Measurements from ENCODE around the gene F10. TPM values are rescaled to one million over a fixed set of nuclear protein-coding genes. Genes with fewer than 3 reads are reported as not detected.

The F10 gene
- total and polyA plus RNA-seq, 9 of the 15 experiments (the other 6 are each of a cell fraction or from before 2014, with no cell fraction given), result 0.04 to 0.09 (median 0.07) TPM; not detected in 5

DNA sequence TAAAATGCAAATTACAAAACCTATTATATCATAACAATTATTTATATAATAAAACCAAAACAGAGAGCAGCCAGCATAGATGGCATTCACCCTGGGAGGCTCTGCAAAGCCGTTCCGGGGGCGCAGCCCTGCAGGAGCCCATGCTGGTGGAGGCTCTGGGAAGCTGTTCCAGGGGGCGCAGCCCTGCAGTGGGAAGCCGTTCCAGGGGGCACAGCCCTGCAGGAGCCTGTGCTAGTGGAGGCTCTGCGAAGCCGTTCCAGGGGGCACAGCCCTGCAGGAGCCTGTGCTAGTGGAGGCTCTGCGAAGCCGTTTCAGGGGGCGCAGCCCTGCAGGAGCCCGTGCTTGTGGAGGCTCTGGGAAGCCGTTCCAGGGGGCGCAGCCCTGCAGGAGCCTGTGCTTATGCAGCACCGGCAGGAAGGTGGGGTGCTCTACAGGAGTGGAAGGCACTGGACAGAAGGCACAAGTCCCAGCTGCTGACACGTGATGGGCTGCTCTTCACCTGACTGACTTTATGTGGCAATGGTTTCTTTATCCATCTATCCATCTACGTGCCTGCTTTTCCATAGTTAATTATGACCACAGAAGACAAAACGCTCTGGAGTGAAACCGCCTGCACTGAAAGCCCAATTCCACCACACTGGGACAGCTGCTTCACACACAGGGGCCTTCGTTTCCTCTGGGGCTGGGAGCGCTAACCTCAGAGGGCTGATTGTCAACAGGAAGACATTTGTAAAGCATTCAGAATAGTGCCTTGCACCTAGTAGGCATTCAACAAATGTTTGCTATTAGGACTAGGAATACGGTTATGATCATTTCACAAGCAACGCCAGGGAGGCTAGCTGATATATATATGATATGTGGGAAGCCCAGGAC is 62.2 kb downstream of the F10 start:
- Histone ChIP-seq H3K4me3 (no peak overlapping the region), H3K27me3 (ENCODE audit: control insufficient read depth in 2 of 2, insufficient read depth in 2 of 2, low read length in 2 of 2) (no peaks in the 10 kb centered on the region), H3K79me2 (ENCODE audit: control insufficient read depth, insufficient read depth, low read length) (peaks cover 9% of the 10 kb centered on the region; the same call in 2 of the 3 replicates), H3K27ac (ENCODE audit: extremely low read depth, low read depth, low read length) (no peak overlapping the region), H3K9me3 (replicated peaks; ENCODE audit: control insufficient read depth, insufficient read depth, low read depth, low read length) (no peaks in the 10 kb centered on the region), H4K20me1 (replicated peaks; ENCODE audit: control insufficient read depth, insufficient read depth, low read length) (peaks cover 4% of the 10 kb centered on the region; the same call in 1 of the 2 replicates), H3K4me1 (replicated peaks in 1 of 2; ENCODE audit: control insufficient read depth in 2 of 2, insufficient read depth in 2 of 2, low read length in 2 of 2) (peaks cover 0 to 5% of the 10 kb centered on the region in 2 experiments; a peak in 3 of 5 replicates), H3K9ac (ENCODE audit: insufficient read depth in 1 of 2, low read depth in 2 of 2, low read length in 2 of 2) (no peak overlapping the region), H3K9me1 (ENCODE audit: control insufficient read depth, insufficient read depth, low read length) (peaks cover 3% of the 10 kb centered on the region), H3K4me2 (ENCODE audit: insufficient read depth, low read length) (no peak overlapping the region), H3K36me3 (ENCODE audit: control insufficient read depth, insufficient read depth, low read length) (peaks cover 92% of the 10 kb centered on the region), H2AFZ (ENCODE audit: low read depth, low read length) (no peak overlapping the region)
- ChIA-PET POLR2A (no interaction called here), CTCF (ENCODE audit: low intra/inter-chr PET ratio) (no interaction called here)
- no peak for ATAC-seq
- FAIRE-seq, result no peak
- in situ Hi-C loops (cut with MboI), result no loop called here
- 97% methylated on average over 20 of the region's 22 CpGs for WGBS (ENCODE audit: insufficient coverage, low coverage, missing lambda C conversion rate)
- TF ChIP-seq HMG20A (CRISPR knock-in tag; conservative IDR thresholded peaks at IDR 0.05) (no peak), POLR2G (IDR thresholded peaks at IDR 0.05; ENCODE audit: low read depth, low read length) (0 out of 2 replicates have a peak, but pooled peaks have one; percentile 18)
- DNase-seq (ENCODE audit: extremely low read depth in 1 of 4, low spot score in 3 of 4), result no peak
- intact Hi-C loops (cut with micrococcal nuclease), result no loop called here
- BruUV-seq (replicated peaks), result no TSS peak

All from K562 (cell line).